Suppressor macrophage treated with lipopolysaccharide for 1 hour (primary cell): ENCODE data around the gene SLC12A4.

ENCODE experiments used
- DNase-seq, 3 donors: peaks; one replicate each; pipeline ENCODE4 v3.0.0-alpha.2; 2020 to 2022

Gene SLC12A4

DNA sequence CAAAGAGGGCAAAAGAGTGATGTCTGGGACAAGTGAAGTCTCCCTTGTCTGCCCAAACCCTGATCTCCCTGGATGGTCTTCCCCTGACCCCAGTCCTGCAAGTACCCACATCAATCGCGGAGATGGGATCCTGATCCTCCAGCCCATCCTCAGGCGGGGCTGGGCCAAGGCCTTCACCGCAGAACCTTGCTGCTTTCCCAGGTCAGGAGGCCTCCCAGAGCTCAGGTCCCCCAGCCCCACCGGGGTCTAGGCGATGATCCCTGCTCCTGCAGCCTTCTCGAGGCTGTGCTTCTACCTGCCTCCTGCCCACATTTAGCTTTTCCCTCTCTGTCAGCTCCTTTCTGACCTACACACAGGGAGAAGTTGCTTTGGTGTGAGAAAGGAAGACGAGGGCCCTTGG is 6.3 kb downstream of the SLC12A4 start:
- no peak for DNase-seq

DNA sequence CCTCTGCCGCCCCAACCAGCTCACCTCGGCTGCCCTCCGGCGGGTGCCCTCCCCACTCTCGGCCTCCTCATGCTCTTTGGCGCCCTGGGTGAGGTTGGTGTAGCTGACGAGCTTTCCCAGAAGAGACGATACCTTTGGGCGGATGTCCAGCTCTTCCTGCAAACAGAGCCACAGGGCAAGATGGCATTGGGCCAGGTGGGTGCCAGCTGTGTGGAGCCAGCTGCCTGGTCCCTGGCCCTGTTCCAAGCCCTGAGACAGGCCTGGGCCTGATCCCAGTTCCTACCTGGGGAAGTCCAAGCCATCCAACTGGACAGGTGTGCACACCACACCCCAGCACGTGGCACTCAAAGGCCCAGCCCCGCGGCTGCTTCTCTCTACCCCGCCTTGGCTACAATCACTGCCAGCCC is 6.9 kb downstream of the SLC12A4 start:
- no peak for DNase-seq

DNA sequence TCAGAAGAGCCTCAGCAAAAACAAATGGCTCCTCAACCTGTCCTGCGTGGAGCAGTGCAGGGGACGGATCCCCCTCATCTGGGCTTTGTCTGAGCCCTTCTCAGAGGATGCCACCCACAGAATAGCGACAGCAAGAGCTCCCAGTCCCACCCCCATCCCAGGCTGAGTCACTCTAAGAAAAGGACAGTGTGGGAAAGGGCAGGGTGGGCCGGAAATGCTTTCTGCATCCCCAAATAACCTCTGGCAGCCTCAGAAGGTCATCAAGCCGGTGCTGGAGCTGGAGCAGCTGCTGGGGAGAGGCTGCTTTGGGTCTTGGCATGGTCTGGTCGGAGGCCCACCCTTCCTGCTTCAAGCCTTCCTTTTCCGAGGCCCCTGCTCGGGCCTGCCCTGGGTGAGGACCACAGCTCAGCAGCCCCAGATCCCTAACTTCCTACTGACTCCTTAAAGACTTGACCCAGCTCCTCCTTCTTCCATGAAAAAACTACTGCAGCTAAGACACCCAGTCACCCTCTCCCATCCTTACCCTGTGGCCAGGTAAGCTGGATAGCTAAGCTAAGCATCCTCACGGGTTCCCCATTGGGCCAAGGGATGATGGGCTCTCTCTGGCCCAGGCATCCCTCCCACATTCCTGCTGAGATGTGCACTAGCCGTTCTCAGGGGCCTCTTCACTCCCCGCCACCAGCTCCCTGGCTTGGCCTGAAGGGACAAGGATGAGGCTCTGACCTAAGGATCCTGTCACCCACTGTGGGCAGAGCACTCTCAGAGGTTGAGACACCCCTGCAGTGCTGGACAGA is 8.7 kb downstream of the SLC12A4 start:
- no peak for DNase-seq

GRCh38 chr16:67957622-67958021 is 10.8 kb downstream of the SLC12A4 start:
- no peak for DNase-seq

DNA sequence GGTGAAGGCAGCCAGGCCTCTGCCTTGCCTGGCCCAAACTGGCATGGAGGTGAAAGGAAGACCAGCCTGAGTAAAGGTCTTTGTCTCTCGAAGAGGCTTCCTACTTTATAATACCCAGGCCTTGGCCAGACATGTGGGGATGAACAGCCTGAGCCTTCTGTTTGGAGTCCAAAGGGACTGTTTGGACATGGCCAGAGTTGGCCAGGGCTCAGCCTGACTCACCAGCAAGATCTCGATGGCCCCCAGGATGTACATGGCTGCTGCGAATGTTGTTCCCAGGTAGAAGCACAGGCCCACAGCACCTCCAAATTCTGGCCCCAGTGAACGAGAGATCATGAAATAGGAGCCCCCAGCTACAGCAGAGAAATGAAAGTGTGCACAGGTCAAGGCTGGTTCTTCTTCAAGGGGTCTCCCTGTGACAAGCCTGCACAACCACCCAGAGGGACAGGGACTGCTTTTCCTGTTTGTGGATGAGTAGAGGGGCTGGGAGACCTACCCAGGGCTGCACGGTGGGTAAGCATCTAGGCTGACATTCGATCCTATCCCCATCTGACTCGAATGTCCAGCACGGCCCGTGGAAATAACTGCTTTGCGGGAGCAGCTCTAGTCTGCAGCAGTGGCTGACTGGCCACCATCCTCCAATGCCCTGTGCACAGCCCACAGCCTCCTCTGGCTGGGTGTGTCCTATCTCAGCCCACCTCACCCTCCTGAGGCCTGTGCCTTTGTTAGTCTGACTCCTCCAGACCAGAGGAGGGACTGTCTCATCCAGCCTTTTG is 13.8 kb downstream of the SLC12A4 start:
- DNase-seq = no peak

DNA sequence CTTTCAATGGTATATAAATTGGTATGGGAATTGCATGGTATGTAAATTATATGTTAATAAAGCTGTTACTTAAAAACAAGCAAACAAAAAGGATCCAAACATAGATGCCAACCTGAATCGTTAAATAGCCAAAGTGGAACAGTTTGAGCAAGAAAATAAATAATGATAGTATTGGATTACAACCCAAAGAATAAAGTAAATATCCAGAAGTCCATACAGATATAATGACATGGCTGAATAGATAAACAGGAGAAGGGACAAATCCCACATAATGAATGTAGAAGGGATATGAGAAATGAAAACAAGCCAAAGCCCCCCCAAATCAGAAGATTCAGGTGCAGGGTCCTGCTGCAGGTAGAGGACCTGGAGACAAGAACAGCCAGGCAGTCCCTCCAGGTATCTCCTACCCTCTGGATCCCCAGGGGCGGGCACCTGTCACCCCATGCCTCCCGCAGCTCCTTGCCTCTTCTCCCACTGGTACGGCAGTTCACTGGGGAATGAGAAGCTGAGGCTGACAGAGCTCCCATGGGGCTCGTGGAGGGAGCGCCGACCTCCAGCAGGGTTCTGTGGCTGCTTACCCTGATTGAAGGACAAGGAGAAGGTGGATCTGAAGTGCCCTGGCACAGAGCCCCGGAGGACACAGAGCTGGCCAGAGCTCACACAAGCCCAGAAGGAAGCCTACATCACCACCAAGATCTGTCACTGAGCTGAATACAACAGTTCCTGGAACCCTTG is 14.6 kb downstream of the SLC12A4 start:
- no peak for DNase-seq

- DNase-seq = no peak
Observed at GRCh38 chr16:67951485-67951884, 17.0 kb downstream of the SLC12A4 start.

DNA sequence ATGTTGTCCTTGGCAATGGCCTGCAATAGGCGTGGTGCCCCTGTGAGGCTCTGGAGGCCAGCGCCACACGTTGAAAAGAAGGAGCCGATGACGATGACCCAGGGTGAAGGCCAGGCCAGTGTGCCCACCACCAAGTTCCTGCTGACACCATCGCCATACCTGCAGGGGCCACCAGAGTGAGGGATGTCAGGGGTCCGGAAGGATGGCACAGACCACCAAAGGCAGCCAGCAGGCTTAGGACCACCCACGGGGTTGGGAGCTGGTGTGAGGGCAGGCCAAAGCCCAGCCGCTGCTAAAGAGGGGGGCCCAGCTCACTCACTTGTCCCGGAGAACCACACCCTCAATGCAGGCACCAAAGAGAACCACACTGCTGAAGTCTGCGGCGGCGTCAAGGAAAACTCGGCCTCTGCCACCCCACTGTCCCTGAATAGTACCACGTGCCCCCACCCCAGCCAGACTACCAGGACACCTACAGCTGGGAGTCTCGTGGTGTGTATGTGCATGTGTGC is 18.0 kb downstream of the SLC12A4 start:
- no peak for DNase-seq

DNA sequence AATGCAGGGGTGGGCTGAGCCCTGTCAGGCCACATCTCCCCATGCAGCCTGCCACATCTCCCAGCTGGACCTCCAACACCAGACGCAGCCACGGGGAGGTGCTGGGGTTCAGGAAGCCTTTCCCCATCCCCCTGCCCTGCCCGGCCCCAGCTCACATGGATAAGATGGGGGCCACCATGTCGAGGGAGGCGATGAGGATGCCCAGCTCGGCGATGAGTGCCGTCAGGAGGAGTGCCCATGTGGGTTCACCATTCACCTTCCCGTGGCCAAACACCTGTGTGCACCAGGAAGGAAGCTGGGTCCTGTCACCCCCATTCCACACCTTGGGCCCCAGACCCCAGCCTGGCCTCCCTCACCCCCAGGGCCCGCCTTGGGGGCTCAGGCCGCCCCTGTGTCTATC is 18.8 kb downstream of the SLC12A4 start:
- DNase-seq = no peak

DNA sequence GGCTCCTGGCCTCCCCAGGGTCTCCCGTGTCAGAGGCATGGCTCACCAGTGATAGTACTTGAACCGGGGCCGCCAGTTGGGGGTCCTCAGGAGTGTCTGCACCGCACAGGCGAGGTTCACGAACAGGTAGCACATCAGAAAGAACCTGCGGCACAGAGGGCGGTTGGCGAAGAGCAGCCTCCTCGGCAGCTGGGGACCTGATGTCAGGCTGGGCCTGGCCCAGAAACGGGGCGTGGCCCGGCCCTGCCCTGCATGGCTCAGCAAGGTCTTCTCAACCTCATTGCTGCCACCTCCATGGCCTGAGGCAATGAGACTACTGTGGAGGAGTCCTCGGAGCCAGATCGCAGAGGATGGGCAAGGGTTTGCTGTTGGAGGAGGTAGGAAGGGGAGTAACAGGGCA is 20.4 kb downstream of the SLC12A4 start:
- DNase-seq = no peak

DNA sequence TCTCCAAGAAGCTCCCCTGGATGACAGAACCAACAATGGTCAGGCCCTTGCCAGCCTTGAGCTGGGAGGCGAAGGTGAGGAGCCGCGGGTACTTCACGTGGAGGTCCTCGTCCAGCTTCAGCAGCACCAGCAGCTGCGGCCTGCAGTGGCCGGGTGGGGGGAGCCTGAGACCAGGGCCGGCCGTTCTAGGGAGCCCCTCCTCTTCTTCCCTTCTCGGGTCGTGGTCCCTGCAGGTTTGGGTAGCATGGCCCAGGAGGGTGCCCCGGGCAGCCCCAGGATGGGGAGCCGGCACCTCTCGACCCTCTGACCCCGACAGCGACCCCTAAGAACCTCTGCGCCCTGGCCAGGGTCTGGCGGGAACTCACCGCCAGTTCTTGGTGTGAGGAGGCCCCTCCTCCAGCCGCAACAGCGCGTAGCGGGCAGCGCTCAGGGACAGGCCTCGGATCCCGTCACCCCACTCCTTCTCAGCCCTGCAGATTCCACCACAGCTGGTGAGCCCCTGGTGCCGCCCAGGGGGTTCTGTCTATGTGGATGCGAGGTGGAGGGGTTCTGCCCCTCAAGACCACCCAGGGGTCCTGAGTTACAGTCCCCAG is 21.4 kb downstream of the SLC12A4 start:
- no peak for DNase-seq

- no peak for DNase-seq
Observed at GRCh38 chr16:67946128-67946569, 22.3 kb downstream of the SLC12A4 start.

DNA sequence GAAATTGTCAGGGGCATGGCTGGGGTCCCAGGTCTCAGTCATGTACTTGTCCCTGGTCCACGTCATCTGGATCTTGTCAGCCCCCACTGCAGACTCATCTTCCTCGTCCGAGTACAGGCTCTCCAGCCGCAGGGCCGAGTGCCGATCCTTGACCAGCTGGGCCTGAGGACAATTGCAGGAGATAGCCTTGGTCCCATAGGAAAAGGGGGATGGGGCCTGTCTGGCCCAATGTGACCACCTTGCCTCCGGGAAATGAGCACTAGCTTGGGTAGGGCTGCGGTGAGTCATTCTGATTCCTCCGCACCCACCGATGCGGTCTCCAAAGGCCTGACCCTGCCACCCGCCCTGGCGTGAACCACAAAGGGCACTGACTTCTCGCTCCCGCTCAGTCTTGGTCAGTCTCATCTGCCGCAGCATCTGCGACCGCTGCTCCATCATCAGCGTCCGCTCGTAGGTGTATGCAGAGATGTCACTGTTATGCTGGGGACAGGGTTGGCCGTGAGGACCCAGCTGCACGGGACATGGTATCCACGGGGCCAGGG is 23.0 kb downstream of the SLC12A4 start:
- DNase-seq = no peak

DNA sequence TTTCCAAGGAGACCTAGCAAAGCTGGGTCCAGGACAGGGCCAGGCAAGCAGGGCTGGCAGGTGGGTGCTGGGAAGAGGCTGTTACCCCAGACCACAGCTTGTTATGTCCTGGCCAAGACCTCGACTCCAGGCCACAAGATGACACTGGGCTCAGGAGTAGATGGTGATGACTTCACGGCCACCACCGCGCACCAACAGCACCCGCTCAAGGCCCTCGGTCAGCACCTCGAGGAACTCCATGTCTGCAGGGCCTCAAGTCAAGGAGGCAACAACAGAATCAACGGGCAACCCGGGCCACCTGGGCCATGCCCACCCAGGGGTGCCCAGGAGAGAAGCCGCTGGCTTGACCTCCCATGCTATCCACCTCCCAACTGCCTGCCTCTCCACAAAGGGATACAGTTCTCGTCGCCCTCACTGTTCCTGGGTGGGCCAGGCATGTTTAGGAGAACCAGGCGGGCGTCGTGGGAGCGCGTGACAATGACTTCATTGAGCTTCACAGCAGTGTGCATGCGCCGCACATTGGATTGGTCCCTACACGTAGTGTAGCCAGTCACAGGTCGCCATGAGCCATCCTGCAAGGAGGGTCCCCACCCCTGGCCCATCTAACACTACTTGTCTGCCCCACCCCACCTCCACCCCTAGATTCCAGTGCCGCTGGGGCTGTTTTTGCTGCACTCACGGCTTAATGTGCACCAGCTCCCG is 23.6 kb downstream of the SLC12A4 start:
- DNase-seq = no peak

DNA sequence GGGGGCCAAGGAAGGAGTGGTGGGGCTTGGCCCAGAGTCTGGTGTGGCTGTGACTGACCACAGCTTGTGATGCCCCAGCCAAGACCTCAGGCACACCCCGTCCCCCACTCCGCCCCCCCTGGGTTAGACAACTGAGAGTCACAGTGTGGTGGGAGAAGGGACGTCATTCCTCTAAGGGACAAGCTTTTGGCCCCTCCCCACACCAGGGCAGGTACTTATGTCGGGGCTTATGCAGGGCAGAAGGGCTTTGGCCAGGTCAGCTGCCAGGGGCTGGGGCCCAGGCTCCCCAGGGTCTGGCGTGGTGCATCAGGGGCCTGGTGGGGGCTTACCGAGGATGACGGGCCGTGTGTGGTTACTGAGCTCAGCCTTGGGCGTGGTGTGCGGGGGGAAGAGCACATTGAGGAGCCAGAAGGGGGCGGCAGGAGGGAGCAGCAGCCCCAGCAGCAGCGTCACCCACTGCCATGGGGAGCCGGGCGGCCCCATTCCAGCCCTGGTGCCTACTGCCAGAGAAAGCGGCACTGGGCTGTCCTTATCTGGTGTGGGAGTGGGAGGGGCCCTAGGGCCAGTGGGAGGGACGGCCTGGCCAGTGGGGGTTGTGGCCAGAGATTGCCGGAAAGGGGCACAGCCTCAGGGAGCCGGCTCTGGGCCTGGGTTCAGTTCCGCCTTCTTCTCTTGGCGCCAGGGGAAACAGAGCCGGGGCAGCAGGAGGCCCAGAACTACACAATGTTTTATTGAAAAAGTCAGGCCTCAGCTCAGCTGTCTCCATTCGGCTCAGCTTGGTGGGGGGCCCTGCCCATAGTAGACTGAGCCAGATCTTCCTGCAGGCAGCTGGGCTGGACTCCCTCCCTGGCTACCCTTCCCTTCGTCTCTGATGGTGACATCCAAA is 24.6 kb downstream of the SLC12A4 start, which contains the start of gene LCAT:
LCAT (minus strand) TSS at position 502 of the 886 bp plus-strand sequence; CDS start at position 483, 19 bp downstream.
- no peak for DNase-seq

DNA sequence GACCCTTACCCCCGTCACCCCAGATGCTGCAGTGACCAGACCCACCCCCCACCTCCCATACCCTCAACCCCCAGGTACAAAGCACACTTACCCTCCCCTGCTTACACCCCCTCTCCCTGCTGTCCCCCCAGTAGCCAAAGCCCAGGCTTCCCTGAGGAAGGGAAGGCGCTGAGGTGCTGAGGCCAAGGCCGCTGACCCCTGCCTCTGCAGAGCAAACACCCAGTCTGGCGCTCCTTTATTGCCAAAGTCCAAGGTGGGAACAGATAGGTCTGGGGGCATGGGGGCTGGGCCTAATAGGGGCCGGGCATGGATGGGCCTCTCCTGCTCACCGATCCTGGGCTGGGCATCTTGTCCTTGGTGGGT is 25.2 kb downstream of the SLC12A4 start:
- no peak for DNase-seq

DNA sequence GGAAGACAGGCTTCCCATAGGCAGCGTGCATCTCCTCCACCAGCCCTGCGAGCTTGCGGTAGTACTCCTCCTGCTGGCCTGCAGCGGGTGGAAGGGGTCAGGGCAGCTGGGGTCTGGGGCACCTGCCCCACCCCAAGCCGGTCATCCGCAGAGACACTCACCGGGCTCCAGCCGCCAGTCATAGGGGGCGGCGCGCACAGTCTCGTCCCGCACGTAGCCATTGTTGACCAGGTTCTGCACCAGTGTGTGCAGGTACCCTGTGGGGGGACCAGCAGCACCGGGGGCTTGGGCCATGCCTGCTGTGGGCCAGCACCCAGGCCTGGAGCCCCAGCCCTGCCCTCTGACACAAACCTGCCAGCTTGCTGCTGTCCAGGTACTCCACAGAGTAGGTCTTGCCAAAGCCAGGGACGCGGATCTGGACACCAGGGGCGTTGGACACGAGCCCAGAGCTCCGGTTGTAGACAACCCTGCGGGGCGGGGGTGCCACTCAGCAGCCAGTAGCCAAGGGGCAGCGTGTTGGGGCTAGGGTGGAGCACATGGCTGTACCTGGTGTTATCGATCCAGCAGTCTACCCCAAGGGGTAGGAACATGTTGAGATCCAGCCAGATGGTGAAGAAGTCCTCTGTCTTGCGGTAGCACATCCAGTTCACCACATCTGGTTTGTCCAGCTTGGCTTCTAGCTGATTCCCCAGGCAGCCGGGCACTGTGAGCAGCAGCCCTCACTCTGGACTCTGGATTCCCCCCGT is 25.8 kb downstream of the SLC12A4 start:
- DNase-seq = no peak

DNA sequence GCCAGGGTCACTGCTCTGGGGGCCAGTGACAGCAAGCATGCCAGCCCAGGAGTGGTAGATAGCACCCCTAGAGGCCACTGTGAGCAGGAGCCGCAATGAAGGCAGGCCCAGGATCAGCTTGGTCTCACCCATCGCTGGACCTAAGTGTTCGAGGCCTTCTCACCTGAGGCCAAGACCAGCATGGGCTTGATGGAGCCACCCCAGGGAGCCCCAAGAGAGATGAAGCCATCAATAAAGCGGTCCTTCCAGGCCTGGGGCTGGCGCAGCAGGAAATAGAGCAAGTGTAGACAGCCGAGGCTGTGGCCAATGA is 26.3 kb downstream of the SLC12A4 start:
- DNase-seq = peak; percentile 38 to 52 (median 48)

DNA sequence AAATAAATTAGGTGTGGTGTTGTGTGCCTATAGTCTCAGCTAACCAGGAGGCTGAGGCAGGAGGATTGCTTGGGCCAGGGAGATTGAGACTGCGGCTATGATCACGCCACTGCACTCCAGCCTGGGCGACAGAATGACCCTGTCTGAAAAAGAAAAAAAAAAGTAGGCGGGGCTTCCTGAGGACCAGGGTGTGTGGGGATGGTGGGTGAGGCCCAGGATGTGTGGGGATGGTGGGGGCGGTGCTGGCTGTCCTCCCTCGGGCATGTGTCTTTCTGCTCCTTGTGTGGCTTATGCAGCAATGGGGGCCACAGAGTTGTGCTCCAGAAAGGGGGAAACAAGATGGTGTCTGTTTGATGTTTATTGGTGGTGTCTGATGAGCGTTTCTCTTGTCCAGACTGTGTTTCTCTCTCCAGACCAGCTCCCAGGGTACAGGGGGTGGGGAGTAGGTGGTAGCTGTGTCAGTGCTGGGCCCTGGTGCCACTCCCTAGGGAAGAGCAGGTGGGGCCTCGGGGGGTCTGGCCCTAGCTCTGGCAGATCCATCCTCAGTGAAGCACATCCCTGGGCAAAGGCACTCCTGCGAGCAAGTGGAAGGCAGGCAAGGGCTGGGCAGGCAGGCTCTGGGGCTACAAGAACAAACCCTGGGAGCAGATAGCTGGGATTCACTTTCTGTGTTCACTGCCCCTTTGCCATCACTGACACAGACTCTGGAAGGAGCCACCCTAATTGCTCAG is 26.8 kb downstream of the SLC12A4 start:
- no peak for DNase-seq
